Measurements from ENCODE around the gene SMARCA4.

- TF ChIP-seq CTCF (IDR thresholded peaks at IDR 0.05) (no peak), POLR2A (IDR thresholded peaks at IDR 0.05) (no peak)
Observed at GRCh38 chr19:11098327-11098726, 137.5 kb downstream of the SMARCA4 start.
